Stimulated activated CD8-positive, alpha-beta memory T cell treated with anti-CD3 and anti-CD28 coated beads, Interleukin-4, amount 100 ng/mL, for 24 hours (primary cell): ENCODE results near the gene NCK1.
"Not testable (repeated sequence)": the region's sequence is repeated elsewhere in the genome, so short reads cannot be mapped to it uniquely, and the experiment has no call there.

Experiments
- DNase-seq: peaks from one replicate; pipeline ENCODE4 v3.0.0-alpha.2; 2020; ENCODE audit warnings: low read depth

Gene NCK1

GRCh38 chr3:136862617-136863322, 762 bp downstream of the NCK1 start:
- peak; percentile 23 for DNase-seq

- no peak for DNase-seq
Observed at GRCh38 chr3:136869282-136869681, 7.3 kb downstream of the NCK1 start.

- not testable (repeated sequence) for DNase-seq
Observed at GRCh38 chr3:136872258-136872657, 10.2 kb downstream of the NCK1 start.

GRCh38 chr3:136879510-136879909, 17.5 kb downstream of the NCK1 start:
- DNase-seq = not testable (repeated sequence)

DNA sequence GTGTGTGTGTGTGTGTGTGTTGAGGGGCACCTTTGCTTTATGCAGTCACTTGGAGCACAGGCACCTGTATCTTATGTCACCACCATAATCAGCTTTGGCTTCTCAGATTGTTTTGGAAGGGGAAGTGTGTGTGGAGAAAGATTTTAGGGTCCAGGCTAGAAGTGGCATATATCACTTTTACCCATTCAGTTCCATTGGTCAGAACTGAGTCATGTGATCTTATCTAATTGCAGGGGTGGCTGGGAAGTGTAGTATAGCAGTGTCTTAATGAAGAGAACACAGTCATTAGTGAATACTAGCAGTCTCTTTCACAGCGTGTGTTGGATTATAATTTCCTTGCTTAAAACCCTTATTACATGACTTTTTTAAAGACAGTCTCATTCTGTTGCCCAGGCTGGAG, 20.6 kb downstream of the NCK1 start:
- DNase-seq = no peak

DNA sequence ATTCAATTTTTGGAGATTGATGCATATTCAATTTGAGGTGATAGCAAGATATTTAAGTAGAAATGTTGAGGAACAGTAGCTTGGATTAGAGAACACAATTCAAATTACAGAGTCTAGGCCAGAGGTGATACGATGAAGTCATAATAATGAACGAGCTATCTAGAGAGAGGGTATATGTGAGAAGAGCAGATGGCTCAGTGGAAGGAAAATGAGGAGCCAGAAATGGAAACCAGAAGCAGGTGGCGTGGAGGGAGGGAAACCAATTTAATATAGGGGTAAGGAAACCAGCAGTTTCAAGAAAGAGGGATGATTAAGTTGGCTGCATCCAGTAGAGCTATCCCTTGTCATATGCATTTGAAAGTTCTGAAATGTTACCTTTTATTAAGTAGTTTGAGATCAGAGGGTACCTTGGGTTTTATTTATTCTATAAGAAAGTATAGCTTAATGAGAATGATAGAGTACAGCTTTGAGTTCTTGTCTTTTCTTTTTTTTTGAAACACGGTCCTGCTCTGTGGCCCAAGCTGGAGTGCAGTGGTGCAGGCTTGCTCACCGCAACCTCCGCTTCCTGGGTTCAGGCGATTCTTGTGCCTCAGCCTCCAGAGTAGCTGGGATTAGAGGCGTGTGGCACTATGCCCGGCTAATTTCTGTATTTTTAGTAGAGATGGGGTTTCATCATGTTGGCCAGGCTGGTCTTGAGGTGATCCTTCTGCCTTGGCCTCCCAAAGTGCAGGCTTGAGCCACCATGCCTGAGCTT, 22.1 kb downstream of the NCK1 start:
- DNase-seq = no peak

DNA sequence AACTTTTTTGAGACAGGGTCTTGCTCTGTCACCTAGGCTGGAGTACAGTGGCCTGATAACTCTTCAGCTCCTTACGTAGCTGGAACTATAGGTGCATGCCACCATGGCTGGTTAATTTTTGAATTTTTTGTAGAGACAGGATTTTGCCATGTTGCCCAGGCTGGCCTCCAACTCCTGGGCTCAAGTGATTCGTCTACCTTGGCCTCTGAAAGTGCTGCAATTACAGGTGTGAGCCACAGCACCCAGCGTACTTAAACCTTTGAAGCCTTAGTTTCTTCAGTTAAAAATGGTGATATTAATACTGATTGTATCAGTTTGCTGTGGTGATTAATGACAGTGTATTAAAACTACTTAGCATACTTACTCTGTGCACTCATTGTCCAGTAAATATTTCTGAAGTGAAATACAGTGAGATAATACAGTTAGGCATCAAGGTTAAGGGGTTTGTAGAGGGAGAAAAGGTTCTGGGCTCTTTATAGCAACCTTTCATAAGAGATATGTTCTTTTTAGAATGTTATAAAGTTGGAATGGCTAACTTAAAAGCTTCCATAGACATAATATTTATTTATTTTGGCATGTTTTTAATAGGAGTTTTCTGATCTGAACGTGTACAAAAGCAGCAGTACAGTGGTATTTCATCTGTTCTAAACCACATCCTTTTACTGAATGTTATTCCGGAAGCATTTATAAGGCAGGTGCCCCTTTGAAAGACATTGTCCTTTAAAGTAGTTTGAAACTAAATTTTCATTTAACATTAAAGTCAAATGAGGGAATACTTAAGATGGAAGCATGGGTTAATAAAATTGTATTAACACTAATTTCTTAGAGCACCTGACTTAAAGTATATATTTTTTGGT, 23.6 kb downstream of the NCK1 start:
- DNase-seq = no peak

- no peak for DNase-seq
Observed at GRCh38 chr3:136889947-136890346, 27.9 kb downstream of the NCK1 start.

DNA sequence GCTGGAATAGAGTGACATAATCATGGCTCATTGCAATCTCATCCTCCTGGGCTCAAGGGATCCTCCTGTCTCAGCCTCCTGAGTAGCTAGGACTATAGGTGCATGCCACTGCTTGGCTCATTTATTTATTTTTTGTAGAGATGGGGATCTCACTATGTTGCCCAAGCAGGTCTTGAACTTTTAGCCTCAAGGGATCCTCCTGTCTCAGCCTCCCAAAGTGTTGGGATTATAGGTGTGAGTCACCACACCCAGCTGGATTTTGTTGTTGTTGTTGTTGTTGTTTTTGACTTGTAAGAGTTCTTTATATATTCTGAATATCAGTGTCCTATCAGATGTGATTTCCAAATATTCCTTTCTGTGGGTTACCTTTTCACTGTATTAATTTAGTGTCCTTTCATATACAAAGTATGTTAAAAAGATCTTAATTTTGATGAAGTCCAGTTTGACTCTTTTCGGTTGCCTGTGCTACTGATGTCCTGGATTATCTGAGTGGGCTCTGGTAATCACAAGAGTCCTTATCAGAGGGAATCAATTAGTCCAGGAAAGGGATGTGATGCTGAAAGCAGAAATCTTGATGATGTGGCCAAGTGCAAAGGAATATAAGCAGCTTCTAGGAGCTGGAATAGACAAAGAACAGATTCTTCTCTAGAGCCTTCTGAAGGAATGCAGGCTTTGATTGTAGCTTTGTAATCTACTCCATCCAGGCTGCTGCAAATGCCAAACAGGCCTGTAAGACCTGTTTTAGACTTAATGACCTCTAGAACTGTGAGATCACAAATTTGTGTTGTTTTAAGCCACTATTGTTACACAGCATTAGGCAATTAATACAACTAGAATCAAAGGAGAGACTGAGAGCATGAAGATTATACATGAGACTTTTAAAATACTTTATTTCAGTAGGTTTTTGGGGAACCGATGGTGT, 30.2 kb downstream of the NCK1 start:
- DNase-seq = no peak

- DNase-seq = no peak
Observed at GRCh38 chr3:136893848-136894443, 31.9 kb downstream of the NCK1 start.

DNA sequence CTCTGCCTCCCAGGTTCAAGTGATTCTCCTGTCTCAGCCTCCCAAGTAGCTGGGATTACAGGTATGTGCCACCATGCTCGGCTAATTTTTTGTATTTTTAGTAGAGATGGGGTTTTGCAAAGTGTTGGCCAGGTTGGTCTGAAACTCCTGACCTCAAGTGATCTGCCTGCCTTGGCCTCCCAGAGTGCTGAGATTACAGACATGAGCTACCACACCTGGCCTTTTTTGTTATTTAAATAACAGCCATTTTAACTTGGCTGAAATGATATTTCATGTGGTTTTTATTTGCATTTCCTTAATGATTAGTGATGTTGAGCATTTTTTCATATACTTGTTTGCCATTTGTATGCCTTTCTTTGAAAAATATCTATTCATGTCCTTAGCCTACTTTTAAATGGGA, 35.2 kb downstream of the NCK1 start:
- not testable (repeated sequence) for DNase-seq

DNA sequence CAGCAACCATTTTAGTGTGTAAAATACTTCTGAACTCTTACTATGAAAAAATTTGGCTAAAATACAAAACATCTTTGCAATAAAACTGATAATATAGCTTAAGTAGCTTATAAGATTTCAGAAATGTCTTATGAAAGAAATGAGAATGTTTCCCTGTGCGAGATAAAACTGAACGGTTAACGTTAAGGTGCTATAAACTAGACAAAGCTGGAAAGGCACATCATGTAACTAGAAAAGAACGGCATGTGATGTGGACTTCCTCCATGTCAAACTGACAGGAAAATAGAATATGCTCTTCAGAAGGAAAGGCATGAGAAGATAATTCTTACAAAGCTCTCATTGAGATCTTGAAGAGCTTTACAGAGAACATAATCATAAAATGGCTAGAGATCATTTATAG, 36.5 kb downstream of the NCK1 start:
- no peak for DNase-seq

- DNase-seq = no peak
Observed at GRCh38 chr3:136898954-136899353, 36.9 kb downstream of the NCK1 start.

GRCh38 chr3:136899622-136900158, 37.7 kb downstream of the NCK1 start:
- no peak for DNase-seq

DNA sequence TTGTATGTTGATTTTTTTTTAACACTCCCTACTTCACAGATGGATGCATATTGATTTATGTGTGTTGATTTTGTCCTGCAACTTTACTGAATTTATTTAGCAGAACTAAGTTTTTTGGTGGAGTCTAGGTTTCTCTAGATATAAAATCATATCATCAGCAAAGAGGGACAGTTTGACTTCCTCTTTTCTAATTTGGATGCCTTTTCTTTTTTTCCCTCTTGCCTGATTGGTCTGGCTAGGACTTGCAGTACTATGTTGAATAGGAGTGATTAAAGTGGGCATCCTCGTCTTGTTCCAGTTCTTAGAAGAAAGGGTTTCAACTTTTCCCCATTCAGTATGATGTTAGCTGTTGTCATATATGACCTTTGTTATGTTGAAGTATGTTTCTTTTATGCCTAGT, 38.7 kb downstream of the NCK1 start:
- not testable (repeated sequence) for DNase-seq

DNA sequence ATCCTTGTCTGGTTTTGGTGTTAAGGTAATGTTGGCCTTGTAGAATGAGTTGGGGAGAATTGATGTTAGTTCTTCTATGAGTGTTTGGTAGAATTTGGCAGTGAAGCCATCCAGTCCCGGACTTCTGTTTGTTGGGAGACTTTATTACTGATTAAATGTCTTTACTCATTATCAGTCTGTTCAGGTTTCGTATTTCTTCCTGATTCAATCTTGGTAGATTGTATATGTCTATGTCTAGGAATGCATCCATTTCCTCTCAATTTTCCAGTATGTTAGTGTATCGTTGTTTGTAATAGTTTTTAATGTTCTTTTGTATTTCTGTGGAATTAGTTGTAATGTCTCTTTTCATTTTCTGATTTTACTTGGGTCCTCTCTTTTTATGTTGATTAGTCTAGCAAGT, 39.4 kb downstream of the NCK1 start:
- DNase-seq = no peak

- not testable (repeated sequence) for DNase-seq
Observed at GRCh38 chr3:136902530-136902929, 40.5 kb downstream of the NCK1 start.

DNA sequence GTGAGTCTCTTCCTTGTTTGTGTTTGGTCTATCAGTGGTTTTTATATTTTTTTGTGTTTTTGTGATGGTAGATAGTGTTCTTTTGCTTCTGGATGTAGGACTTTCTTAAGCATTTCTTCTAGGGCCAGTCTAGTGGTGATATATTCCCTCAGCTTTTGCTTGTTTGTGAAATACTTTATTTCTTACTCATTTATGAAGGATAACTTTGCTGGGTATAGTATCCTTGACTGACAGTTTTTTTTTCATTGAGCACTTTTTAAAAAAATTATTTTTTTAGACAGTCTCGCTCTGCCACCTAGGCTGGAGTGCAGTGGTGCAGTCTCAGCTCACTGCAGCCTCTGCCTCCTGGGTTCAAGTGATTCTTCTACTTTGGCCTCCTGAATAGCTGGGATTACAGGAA, 41.9 kb downstream of the NCK1 start:
- DNase-seq = no peak

- no peak for DNase-seq
Observed at GRCh38 chr3:136904746-136905145, 42.7 kb downstream of the NCK1 start.

GRCh38 chr3:136905549-136905948, 43.5 kb downstream of the NCK1 start:
- no peak for DNase-seq

GRCh38 chr3:136906725-136907124, 44.7 kb downstream of the NCK1 start:
- no peak for DNase-seq
